Brain microvascular endothelial cell (primary cell): ENCODE results near the gene GPER1.

Experiments used
- DNase-seq: peaks from one replicate; pipeline ENCODE4 v3.0.0-alpha.2; 2020
- H3K27ac ChIP-seq: fragments of 250-450 bp; sonication (Bioruptor Pico); 2 replicates; pipeline ENCODE4 v1.5.1; 2020; ENCODE audit warnings: mild to moderate bottlenecking, moderate library complexity
- H3K27me3 ChIP-seq: fragments of 250-450 bp; sonication (Bioruptor Pico); replicated peaks from 2 replicates; pipeline ENCODE4 v1.5.1; 2020; ENCODE audit warnings: mild to moderate bottlenecking
- H3K36me3 ChIP-seq: fragments of 250-450 bp; sonication (Bioruptor Pico); replicated peaks from 2 replicates; pipeline ENCODE4 v1.5.1; 2020; ENCODE audit warnings: mild to moderate bottlenecking
- H3K4me3 ChIP-seq: 2 replicates; pipeline ENCODE4 v1.5.1; 2011; ENCODE audit warnings: low read depth, mild to moderate bottlenecking, control low read depth, low read length, moderate library complexity
- in situ Hi-C: cut with HindIII; loops from 2 replicates; pipeline ENCODE4 v1.10.0; 2017; ENCODE audit warnings: low sequenced_read_pairs, low pct_ligation_motif_present
- TF ChIP-seq, protein P1 (sequence below): IDR thresholded peaks from 2 replicates; pipeline ENCODE4 v1.5.1; 2011; ENCODE audit warnings: low read depth, mild to moderate bottlenecking, moderate library complexity, low read length, control low read depth, inconsistent platforms; ENCODE audit errors: missing control alignments

Gene GPER1

DNA sequence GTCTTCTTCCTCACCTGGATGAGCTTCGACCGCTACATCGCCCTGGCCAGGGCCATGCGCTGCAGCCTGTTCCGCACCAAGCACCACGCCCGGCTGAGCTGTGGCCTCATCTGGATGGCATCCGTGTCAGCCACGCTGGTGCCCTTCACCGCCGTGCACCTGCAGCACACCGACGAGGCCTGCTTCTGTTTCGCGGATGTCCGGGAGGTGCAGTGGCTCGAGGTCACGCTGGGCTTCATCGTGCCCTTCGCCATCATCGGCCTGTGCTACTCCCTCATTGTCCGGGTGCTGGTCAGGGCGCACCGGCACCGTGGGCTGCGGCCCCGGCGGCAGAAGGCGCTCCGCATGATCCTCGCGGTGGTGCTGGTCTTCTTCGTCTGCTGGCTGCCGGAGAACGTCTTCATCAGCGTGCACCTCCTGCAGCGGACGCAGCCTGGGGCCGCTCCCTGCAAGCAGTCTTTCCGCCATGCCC lies 4.3 kb downstream of the GPER1 start:
- peaks cover 2% of the 10 kb centered on the region for H3K36me3 ChIP-seq
- no peak for DNase-seq
- no peaks in the 10 kb centered on the region for H3K27me3 ChIP-seq
- TF ChIP-seq, protein P1, sequence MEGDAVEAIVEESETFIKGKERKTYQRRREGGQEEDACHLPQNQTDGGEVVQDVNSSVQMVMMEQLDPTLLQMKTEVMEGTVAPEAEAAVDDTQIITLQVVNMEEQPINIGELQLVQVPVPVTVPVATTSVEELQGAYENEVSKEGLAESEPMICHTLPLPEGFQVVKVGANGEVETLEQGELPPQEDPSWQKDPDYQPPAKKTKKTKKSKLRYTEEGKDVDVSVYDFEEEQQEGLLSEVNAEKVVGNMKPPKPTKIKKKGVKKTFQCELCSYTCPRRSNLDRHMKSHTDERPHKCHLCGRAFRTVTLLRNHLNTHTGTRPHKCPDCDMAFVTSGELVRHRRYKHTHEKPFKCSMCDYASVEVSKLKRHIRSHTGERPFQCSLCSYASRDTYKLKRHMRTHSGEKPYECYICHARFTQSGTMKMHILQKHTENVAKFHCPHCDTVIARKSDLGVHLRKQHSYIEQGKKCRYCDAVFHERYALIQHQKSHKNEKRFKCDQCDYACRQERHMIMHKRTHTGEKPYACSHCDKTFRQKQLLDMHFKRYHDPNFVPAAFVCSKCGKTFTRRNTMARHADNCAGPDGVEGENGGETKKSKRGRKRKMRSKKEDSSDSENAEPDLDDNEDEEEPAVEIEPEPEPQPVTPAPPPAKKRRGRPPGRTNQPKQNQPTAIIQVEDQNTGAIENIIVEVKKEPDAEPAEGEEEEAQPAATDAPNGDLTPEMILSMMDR: no peak
- H3K27ac ChIP-seq: no peak overlapping the region
- no peak overlapping the region for H3K4me3 ChIP-seq
- in situ Hi-C loops: no loop called here

DNA sequence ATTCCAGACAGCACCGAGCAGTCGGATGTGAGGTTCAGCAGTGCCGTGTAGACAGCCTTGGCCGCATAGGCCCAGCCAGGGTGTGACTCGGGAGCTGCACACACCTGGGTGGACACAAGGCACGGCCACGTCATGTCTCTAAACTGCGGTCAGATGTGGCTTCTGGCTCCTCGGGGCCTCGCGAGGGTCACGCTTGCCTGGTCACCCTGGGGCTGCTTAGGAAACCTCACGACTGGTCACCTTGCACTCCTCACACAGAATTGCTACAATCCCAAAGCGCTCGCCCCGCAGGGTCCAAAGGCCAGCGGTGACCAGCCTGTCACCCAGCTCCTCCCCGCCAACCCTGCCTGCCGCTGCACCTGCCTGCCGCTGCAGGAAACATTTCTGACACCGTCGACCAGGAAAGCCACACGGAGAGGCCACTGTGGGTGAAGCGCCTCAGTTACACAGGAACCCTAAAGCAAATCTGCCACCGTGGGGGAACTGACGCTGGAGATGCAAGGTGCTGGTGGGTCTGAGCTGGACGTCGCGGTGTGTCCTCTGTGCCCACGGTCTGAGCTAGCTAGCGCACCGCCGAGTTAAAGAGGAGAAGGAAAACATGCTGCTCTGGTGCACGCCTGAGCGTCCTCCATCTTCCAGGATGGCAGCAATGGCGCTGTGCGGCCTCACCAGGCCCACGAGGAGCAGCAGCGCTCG lies 5.0 kb downstream of the GPER1 start:
- in situ Hi-C loops: no loop called here
- no peak overlapping the region for H3K4me3 ChIP-seq
- TF ChIP-seq, protein P1: no peak
- no peak overlapping the region for H3K27ac ChIP-seq
- DNase-seq: no peak
- no peaks in the 10 kb centered on the region for H3K27me3 ChIP-seq
- H3K36me3 ChIP-seq: peaks cover 2% of the 10 kb centered on the region

DNA sequence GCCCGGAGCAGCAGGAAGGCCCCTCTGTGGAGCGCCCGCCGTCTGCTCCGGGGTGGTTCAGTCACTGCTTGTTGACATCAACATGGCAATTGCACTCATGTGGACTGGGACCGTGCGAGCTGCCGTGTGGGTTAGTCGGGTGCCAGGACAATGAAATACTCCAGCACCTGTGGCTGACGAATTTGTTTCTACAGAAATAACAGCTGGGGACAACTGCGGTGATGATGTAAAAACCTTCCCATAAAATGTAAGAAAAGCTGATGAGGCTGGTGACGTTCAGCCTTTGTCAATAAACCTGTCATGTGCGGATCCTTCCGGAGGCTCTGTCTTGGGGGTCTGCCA lies 5.6 kb downstream of the GPER1 start:
- in situ Hi-C loops: no loop called here
- TF ChIP-seq, protein P1: no peak
- H3K27ac ChIP-seq: no peak overlapping the region
- H3K36me3 ChIP-seq: peaks cover 2% of the 10 kb centered on the region
- H3K4me3 ChIP-seq: no peak overlapping the region
- DNase-seq: no peak
- H3K27me3 ChIP-seq: no peaks in the 10 kb centered on the region

DNA sequence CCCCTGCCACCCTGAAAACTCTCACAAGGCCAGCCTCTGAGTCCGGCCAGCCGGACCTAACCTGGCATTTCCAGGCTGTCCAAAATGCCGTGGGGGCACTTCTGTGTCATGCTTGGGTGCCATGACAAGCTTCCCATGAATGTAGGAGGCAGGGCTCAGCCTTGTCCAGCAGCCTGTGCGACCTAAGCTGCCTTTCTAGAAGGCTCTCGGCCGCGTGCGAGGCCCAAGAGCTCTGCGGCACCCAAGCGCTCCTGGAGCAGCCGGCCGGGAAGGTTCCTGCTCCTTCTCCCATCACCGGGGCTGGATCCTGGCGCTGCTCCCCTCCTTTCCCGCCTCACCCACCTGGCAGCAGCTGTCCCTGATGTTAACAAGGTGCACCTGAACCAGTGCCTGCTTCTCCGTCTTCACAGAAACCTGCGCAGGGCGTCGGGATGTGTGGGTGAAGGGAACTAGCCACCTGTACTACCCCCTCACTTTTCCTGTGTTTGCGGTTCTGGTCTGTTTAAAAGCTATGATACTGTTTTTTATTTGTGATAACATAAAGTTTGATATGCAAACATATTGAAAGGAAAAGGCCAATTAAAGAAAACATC lies 6.1 kb downstream of the GPER1 start:
- Histone ChIP-seq H3K4me3 (no peak overlapping the region), H3K36me3 (peaks cover 2% of the 10 kb centered on the region), H3K27ac (no peak overlapping the region), H3K27me3 (no peaks in the 10 kb centered on the region)
- TF ChIP-seq, protein P1: no peak
- DNase-seq: no peak
- in situ Hi-C loops: no loop called here

DNA sequence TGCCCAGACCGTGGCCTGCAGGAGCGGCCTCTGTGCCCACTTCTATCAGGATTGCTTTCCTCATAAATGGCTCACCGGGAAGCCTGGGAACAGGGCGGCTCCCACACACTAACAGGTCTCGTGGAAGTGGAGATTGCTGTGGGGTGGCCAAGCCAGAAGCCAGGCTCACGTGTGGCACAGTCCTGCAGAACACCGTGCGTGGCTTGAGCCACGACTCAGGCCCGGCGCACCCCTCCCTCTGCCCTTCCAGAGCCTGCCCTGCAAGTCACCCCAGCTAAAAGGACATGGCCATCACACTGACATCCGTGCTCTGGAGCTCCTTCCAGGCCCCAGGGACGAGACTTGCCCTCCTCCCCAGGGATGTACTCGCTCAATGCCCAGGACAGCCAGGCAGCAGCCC lies 7.0 kb downstream of the GPER1 start:
- DNase-seq: no peak
- in situ Hi-C loops: no loop called here
- peaks cover 2% of the 10 kb centered on the region for H3K36me3 ChIP-seq
- H3K27me3 ChIP-seq: no peaks in the 10 kb centered on the region
- TF ChIP-seq, protein P1: no peak
- H3K4me3 ChIP-seq: no peak overlapping the region
- H3K27ac ChIP-seq: no peak overlapping the region
